Aorta (tissue), 5 donors: ENCODE data around the gene CITED1. TPM values are rescaled to one million over a fixed set of nuclear protein-coding genes. Genes with fewer than 3 reads are reported as not detected.

ENCODE experiments used
- ATAC-seq: fragments of 200-7000 bp; cut with Tn5 transposase; one replicate; pipeline ENCODE4 v1.9.1; 2022; ENCODE audit warnings: moderate library complexity; ENCODE audit not compliant: low FRiP score
- DNase-seq, 2 donors: peaks; one replicate each; pipeline ENCODE4 v3.0.0-alpha.2; 2020
- H3K27ac ChIP-seq, 2 donors: one replicate each; pipeline ENCODE4 v1.5.1; 2013; ENCODE audit warnings: low read length in 2 of 2, mild to moderate bottlenecking in 2 of 2, moderate library complexity in 2 of 2, control low read depth in 1 of 2, inconsistent platforms in 1 of 2, low read depth in 1 of 2
- H3K27me3 ChIP-seq, 2 donors: one replicate each; pipeline ENCODE4 v1.6.1; 2013; ENCODE audit warnings: control low read depth in 1 of 2, low read length in 1 of 2, mild to moderate bottlenecking in 1 of 2, moderate library complexity in 1 of 2; ENCODE audit not compliant: insufficient read depth in 2 of 2, control insufficient read depth in 1 of 2
- H3K36me3 ChIP-seq, 2 donors: one replicate each; pipeline ENCODE4 v1.6.1; 2013; ENCODE audit warnings: control low read depth in 1 of 2, low read length in 1 of 2, mild to moderate bottlenecking in 1 of 2; ENCODE audit not compliant: insufficient read depth in 2 of 2, control insufficient read depth in 1 of 2
- H3K4me1 ChIP-seq, 2 donors: one replicate each; pipeline ENCODE4 v1.6.1; 2013; ENCODE audit warnings: low read length in 2 of 2, control low read depth in 1 of 2, mild to moderate bottlenecking in 1 of 2, moderate library complexity in 1 of 2; ENCODE audit not compliant: insufficient read depth in 2 of 2, control insufficient read depth in 1 of 2
- H3K4me3 ChIP-seq, 2 donors: one replicate each; pipeline ENCODE4 v1.5.1; 2013; ENCODE audit warnings: low read length in 2 of 2, control low read depth in 1 of 2, mild to moderate bottlenecking in 1 of 2
- H3K9me3 ChIP-seq: one replicate; pipeline ENCODE4 v1.6.1; 2013; ENCODE audit warnings: mild to moderate bottlenecking, low read length; ENCODE audit not compliant: control insufficient read depth
- WGBS, 2 donors: extraction: QIAGEN DNeasy Blood & Tissue Kit; methylation state at CpG; one replicate each; pipeline ENCODE4 v1.1.7; 2013; 5-methylcytosine and 5-hydroxymethylcytosine counted together
- intact Hi-C, 2 donors: fragments of 100-400 bp; cut with DNase I; formaldehyde crosslinking; loops; one replicate each; pipeline versions ENCODE4 v1.14.2 to v1.15.0; 2022
- polyA plus RNA-seq, 2 donors: library from polyadenylated mRNA; stranded (reverse); fragments of 200-250 nt; gene quantifications; one replicate each; pipeline ENCODE4 v1.2.3, GENCODE V29; 2013
- total RNA-seq, 2 donors: library from RNA; stranded (reverse); fragmentation: NEBNext Ultra II Directional; extraction: Animal tissue kit (Norgen Biotek cat#: 25700); gene quantifications; one replicate each; pipeline ENCODE4 v1.2.1, GENCODE V29; 2021
- donor health status: healthy with polysubstance abuse.
- donor health status: Bipolar disorder and iron deficiency.
- donor health status: DM: no; HTN: no; CAD: no.
- donor health status: DM: no; HTN: no; CAD: no.
- donor health status: DM: yes; HTN: yes; CAD: no.

Gene CITED1
- total and polyA plus RNA-seq, 4 donors = 0.46 TPM; not detected in 3

DNA sequence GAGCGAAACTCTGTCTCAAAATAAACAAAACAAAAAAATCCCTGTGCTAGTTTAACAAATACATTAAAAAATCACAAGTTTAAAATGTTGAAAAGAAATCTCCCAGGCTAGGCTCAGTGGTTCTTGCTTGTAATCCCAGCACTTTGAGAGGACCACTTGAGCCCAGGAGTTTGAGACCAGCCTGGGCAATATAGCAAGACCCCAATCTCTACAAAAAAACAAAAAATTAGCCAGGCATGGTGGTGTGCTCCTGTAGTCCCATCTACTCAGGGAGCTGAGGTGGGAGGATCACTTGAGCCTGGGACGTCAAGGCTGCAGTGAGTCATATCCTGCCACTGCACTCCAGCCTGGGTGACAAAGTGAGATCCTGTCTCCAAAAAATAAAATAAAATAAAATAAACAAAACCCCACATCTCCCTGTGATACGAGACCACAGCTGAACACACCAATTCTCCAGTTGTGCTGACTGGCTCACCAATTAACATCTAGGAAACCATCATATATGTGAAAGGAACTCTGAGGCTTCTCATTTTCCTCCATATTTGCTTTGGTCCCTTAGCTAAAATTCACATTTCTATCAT, 36.0 kb downstream of the CITED1 start:
- intact Hi-C loops = no loop called here
- ATAC-seq = no peak
- DNase-seq = peak in 1 of 2 donors; percentile 54
- Histone ChIP-seq H3K4me1 (peaks cover 0 to 1% of the 10 kb centered on the region in 2 donors), H3K4me3 (no peak overlapping the region), H3K27me3 (no peaks in the 10 kb centered on the region), H3K9me3 (no peaks in the 10 kb centered on the region), H3K27ac (no peak overlapping the region), H3K36me3 (peaks cover 4 to 7% of the 10 kb centered on the region in 2 donors)
- 26 to 47% methylated on average over 3 of the region's 3 CpGs for WGBS, 2 donors

DNA sequence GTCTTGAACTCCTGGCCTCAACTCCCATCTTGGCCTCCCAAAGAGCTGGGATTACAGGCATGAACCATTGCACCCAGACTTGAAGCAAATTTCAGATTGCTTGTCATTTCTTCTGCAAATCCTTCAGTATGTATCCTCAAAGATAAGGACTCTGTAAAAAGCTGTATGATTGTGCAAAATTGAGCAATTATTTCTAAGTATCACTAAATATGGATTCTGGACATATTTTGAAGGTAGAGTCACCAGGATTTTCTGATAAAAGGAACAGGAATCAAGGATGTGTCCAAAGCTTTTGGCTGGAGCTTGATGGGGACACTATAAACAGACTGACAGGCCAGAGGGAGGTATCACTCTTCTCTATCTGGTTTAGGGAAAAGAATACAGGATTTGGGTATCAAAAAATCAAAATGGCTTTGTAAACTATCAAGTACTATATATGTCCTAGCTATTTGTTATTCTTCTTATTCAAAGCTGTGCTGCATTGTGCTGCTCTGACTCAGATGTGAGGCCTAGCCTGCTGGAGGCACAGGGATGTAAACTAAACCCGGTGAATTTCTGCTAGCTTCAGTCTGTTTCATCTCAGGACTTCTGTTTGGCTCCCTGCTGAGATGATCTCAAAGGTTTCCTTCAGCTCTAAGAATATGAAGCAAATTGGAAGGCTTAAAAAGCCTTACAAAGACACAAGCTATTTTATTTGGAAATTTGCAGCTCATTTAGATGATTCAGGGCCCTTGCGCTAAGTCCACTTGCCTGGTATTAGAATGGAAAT, 36.9 kb downstream of the CITED1 start:
- ATAC-seq (no peak), DNase-seq (no peak)
- WGBS, 2 donors = 78% methylated on average over 2 of the region's 2 CpGs
- no peak overlapping the region for H3K4me3 ChIP-seq
- H3K9me3 ChIP-seq = no peaks in the 10 kb centered on the region
- intact Hi-C loops = no loop called here
- H3K27ac ChIP-seq = no peak overlapping the region
- peaks cover 0 to 1% of the 10 kb centered on the region in 2 donors for H3K4me1 ChIP-seq
- no peaks in the 10 kb centered on the region for H3K27me3 ChIP-seq
- peaks cover 4 to 5% of the 10 kb centered on the region in 2 donors for H3K36me3 ChIP-seq

DNA sequence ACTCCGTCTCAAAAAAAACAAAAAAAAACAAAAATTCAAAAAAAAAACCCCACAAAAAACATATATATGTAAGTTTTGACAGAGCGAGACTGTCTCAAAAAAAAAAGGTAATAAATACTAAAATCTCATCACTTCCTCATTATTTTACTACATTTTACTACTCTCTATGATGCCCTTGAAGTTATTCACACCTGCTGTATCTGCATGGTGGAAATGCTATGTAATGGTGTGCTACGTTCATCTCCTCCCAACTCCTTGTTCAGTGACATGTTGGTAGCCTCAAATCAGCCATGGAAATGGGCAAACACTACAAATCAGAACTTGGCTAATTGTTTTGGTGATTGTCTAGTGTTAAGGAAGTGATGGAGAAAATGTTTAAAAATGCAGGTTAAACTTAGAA, 40.5 kb downstream of the CITED1 start:
- 92 to 94% methylated on average over 3 of the region's 3 CpGs for WGBS, 2 donors
- Histone ChIP-seq H3K4me3 (no peak overlapping the region), H3K9me3 (no peaks in the 10 kb centered on the region), H3K27me3 (no peaks in the 10 kb centered on the region), H3K36me3 (no peaks in the 10 kb centered on the region), H3K27ac (no peak overlapping the region), H3K4me1 (peaks cover 0 to 1% of the 10 kb centered on the region in 2 donors)
- ATAC-seq (no peak), DNase-seq (no peak)
- intact Hi-C loops = no loop called here

DNA sequence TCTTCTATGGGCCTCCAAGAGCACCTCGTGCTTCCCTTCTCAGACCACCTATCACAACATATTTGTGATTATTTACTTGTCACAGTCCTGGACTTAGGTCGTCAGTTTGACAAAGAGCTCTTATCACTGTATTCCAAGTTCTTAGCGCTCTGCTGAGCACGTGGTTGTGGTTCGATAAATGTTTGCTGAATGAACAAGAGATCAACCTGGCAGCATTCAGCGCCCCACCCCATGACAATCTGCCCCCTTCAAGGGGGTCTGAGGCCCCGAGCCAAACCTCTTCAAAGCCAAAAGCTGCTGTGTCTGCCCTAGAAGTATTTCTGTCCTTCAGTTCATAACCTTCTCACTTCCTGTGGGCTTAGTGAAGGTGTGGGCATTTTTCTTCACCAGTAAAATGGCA, 43.6 kb downstream of the CITED1 start:
- ATAC-seq (no peak), DNase-seq (no peak)
- Histone ChIP-seq H3K36me3 (no peaks in the 10 kb centered on the region), H3K4me1 (no peaks in the 10 kb centered on the region), H3K9me3 (no peaks in the 10 kb centered on the region), H3K27me3 (no peaks in the 10 kb centered on the region), H3K4me3 (no peak overlapping the region), H3K27ac (no peak overlapping the region)
- intact Hi-C loops = no loop called here
- 81 to 88% methylated on average over 7 of the region's 7 CpGs for WGBS, 2 donors

DNA sequence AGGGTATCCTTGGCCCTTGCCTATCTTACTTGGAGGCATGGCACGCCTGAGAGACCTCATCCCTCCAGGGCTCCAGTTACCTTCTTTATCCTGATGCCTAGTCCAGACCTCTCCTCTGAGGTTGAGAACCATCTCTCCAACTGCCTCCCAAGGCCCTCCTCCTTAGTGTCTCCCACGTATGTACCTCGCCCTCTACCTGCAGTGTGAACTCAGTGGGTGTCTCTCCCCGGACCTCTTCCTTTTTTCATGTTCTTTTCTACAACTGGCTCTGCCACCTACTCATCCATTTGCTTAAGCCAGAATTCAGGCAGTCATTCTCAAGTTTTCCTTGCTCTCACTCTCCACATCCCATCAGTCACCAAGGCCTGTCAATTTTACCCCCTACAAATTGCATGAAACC, 45.3 kb downstream of the CITED1 start:
- H3K4me3 ChIP-seq = no peak overlapping the region

DNA sequence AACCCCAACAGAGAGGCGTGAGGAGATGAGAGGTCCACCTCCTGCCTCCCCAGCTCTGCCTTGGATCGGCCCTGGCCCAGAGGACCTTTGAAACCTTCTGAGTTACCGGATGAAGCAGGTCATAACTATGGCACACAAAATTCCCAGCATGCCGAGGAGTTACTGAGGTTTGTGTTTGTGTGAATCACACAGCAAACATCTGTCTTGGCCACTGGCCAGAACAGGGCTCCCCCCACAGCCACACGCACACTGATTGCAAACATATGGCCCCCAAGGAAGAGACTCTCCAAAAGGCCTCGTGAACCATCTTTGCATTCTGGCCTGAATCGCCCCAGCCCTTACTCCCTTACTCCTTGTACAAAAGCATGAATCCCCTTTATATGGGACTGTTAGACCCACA, 47.5 kb downstream of the CITED1 start:
- WGBS, 2 donors = 79 to 82% methylated on average over 7 of the region's 7 CpGs
- H3K9me3 ChIP-seq = no peaks in the 10 kb centered on the region
- H3K27me3 ChIP-seq = no peaks in the 10 kb centered on the region
- H3K27ac ChIP-seq = no peak overlapping the region
- H3K4me3 ChIP-seq = no peak overlapping the region
- DNase-seq = no peak
- H3K36me3 ChIP-seq = no peaks in the 10 kb centered on the region
- H3K4me1 ChIP-seq = no peaks in the 10 kb centered on the region
- intact Hi-C loops = no loop called here
- ATAC-seq = no peak

More for the DNA sequence above, 45.3 kb downstream of the CITED1 start:
- WGBS, 2 donors = 91 to 94% methylated on average over 4 of the region's 4 CpGs
- Histone ChIP-seq H3K36me3 (no peaks in the 10 kb centered on the region), H3K27me3 (no peaks in the 10 kb centered on the region), H3K9me3 (no peaks in the 10 kb centered on the region), H3K27ac (no peak overlapping the region), H3K4me1 (no peaks in the 10 kb centered on the region)
- ATAC-seq (no peak), DNase-seq (no peak)
- intact Hi-C loops = no loop called here

DNA sequence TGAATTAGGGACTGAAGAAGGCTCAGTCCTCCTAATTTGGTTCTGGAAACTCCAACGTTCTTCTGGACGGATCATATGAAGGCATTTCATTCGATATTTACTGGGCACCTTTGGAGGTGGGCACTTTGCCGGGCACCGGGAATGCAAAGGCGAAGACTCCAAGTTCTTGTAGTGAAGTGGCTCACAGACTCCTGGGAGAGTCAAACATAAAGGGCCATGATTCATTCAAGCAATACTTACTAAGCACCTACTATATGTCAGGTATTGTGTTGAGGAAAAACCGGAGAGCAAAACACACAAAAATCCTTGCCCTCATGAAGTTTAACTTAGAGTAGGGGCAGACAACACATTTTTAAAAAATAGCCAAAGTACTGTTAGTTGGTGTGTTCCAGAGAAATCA, 49.9 kb downstream of the CITED1 start:
- intact Hi-C loops = no loop called here
- DNase-seq (no peak), ATAC-seq (no peak)
- 75 to 84% methylated on average over 7 of the region's 7 CpGs for WGBS, 2 donors
- Histone ChIP-seq H3K4me3 (no peak overlapping the region), H3K9me3 (no peaks in the 10 kb centered on the region), H3K27me3 (no peaks in the 10 kb centered on the region), H3K27ac (no peak overlapping the region), H3K4me1 (no peaks in the 10 kb centered on the region), H3K36me3 (no peaks in the 10 kb centered on the region)

DNA sequence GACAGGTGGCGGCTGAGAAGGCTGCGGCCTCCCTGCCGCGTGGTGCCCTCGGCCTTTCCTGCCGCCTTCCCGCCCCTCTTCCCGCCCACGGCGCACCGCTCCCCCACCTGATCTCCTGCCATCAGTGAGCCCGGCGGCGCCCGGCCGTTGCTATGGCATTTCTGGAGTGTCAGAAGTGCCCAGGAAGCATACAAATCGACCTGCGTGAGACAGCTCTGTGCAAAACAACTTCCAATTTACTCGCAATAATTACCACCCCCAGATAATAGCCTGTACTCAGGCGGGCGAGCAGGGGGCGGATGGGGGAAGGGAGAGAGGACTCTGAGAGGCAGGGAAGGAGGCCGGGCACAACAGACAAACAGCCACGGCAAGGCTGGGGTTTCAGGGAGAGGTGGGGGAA, 50.3 kb downstream of the CITED1 start:
- Histone ChIP-seq H3K36me3 (no peaks in the 10 kb centered on the region), H3K27me3 (no peaks in the 10 kb centered on the region), H3K4me1 (no peaks in the 10 kb centered on the region), H3K4me3 (no peak overlapping the region), H3K27ac (no peak overlapping the region), H3K9me3 (no peaks in the 10 kb centered on the region)
- ATAC-seq (no peak), DNase-seq (no peak)
- intact Hi-C loops = no loop called here
- WGBS, 2 donors = 6 to 16% methylated on average over 24 of the region's 24 CpGs

DNA sequence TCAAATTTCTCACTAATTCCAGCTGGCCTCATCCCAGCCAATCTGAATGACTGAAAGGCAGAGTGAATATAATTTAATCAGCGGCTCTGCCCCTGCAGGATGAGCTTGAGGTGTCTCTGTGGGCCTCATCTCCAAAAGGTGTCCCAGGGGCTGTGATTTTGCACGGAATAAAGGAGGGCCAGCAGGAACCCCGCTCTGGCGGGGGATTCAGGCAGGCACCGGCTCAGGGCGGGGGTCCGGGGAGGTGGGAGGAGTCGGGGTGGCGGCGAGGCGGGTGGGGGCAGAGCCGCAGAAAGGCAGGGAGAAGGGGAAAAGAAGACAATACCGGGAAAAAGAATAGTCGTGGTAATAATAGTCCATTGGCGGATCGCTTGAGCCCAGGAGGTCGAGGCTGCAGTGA, 50.9 kb downstream of the CITED1 start:
- Histone ChIP-seq H3K4me1 (no peaks in the 10 kb centered on the region), H3K4me3 (no peak overlapping the region), H3K27ac (no peak overlapping the region), H3K27me3 (no peaks in the 10 kb centered on the region), H3K36me3 (no peaks in the 10 kb centered on the region), H3K9me3 (no peaks in the 10 kb centered on the region)
- WGBS, 2 donors = 30 to 32% methylated on average over 17 of the region's 17 CpGs
- intact Hi-C loops = no loop called here
- no peak for DNase-seq
- no peak for ATAC-seq
